ENCODE measurements around the gene PSMD12. TPM values are rescaled to one million over a fixed set of nuclear protein-coding genes. Genes with fewer than 3 reads are reported as not detected.

The PSMD12 gene
- total RNA-seq, 2 experiments from 2014 or later: 15.0 to 62.8 TPM

DNA sequence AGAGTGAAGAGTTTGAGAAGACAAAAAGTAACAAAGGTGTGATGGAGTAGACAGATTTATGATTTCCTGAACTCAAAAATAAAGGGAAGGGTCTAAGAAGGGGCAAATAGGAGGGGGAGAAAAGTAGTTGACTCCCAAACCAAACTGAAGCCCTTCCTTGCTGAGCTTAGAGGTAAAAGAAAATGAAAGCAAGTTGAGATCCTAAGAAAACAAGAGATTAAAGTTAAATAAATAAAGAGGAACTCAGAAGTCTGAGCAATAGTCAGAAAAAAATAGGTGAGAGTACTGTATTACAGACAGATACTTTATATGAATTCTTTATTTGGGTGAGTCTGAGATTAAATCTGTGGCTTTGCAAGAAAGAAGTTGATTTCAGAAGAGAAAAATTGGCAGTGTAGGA, 3.3 kb upstream of the PSMD12 start:
- Histone ChIP-seq H2AFZ (ENCODE audit: low read length) (no peak overlapping the region; the same call in 1 of the 2 replicates), H3K4me2 (ENCODE audit: low read length) (no peak overlapping the region), H3K4me3 (ENCODE audit: low read depth, low read length, poor library complexity, severe bottlenecking) (no peak overlapping the region), H4K20me1 (ENCODE audit: insufficient read depth, low read length) (peaks cover 8% of the 10 kb centered on the region; the same call in 1 of the 2 replicates), H3K27ac (ENCODE audit: low read depth, low read length, poor library complexity, severe bottlenecking) (no peak overlapping the region), H3K4me1 (ENCODE audit: insufficient read depth, low read length, poor library complexity, severe bottlenecking) (peaks cover 20% of the 10 kb centered on the region), H3K79me2 (ENCODE audit: insufficient read depth, low read depth, low read length) (peaks cover 18% of the 10 kb centered on the region), H3K9me2 (ENCODE audit: insufficient read depth, low read length) (no peaks in the 10 kb centered on the region), H3K36me3 (ENCODE audit: insufficient read depth, low read length) (peaks cover under 1% of the 10 kb centered on the region; the same call in 1 of the 2 replicates), H3K9me3 (ENCODE audit: low read length) (no peaks in the 10 kb centered on the region)
- POLR2A ChIA-PET: interaction anchor here (0.6 to 1.5 kb wide), 2 partner anchors 9 to 202 kb away, joined by 3 read pairs; no protein-coding TSS in a partner anchor
- TF ChIP-seq, protein P1, sequence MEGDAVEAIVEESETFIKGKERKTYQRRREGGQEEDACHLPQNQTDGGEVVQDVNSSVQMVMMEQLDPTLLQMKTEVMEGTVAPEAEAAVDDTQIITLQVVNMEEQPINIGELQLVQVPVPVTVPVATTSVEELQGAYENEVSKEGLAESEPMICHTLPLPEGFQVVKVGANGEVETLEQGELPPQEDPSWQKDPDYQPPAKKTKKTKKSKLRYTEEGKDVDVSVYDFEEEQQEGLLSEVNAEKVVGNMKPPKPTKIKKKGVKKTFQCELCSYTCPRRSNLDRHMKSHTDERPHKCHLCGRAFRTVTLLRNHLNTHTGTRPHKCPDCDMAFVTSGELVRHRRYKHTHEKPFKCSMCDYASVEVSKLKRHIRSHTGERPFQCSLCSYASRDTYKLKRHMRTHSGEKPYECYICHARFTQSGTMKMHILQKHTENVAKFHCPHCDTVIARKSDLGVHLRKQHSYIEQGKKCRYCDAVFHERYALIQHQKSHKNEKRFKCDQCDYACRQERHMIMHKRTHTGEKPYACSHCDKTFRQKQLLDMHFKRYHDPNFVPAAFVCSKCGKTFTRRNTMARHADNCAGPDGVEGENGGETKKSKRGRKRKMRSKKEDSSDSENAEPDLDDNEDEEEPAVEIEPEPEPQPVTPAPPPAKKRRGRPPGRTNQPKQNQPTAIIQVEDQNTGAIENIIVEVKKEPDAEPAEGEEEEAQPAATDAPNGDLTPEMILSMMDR (conservative IDR thresholded peaks at IDR 0.05; ENCODE audit: low read length): no peak
- TF ChIP-seq EZH2phosphoT487 (IDR thresholded peaks at IDR 0.05; ENCODE audit: borderline replicate concordance, low read depth, low read length): no peak
- intact Hi-C loops (cut with micrococcal nuclease; ENCODE audit: unreplicated experiment): loop anchor here (10.0 kb wide), 1 partner anchor 655 kb away; no protein-coding TSS in a partner anchor
- CTCF ChIA-PET (ENCODE audit: unreplicated experiment): no interaction called here
- no peak for DNase-seq (ENCODE audit: low spot score)
- no TSS peak for BruUV-seq (replicated peaks)

DNA sequence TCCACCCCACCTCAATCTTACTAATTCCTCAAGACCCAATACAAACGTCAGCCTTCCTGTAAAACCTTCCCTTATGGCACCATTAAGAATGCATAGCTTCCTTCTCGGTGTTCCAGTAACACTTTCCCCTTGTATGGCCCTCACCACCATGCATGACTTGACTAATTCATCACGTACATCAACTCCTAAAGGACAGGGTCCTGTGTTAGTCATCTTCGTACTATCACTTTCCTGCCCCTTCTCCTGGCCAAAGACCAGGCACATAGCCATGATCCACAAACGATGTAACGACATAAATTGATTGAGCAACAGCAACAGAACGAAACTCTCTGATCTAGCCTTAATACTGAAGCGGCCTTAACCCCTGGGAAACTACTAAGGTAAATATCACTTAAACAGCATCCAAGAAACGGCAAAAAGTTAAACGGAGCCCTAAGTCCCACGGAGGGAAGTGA, 612 bp downstream of the PSMD12 start:
- peak overlapping the region; percentile 73 for H3K4me2 ChIP-seq (ENCODE audit: low read length)
- peaks cover 55% of the 10 kb centered on the region for H3K79me2 ChIP-seq (ENCODE audit: insufficient read depth, low read depth, low read length)
- no TSS peak for BruUV-seq (replicated peaks)
- H3K36me3 ChIP-seq (ENCODE audit: insufficient read depth, low read length): peaks cover 28% of the 10 kb centered on the region
- intact Hi-C loops (cut with micrococcal nuclease; ENCODE audit: unreplicated experiment): no loop called here
- peak overlapping the region; percentile 50 for H3K27ac ChIP-seq (ENCODE audit: low read depth, low read length, poor library complexity, severe bottlenecking)
- H3K9me2 ChIP-seq (ENCODE audit: insufficient read depth, low read length): no peaks in the 10 kb centered on the region
- DNase-seq (ENCODE audit: low spot score): peak; percentile 41
- peaks cover 16% of the 10 kb centered on the region; the same call in 1 of the 2 replicates for H4K20me1 ChIP-seq (ENCODE audit: insufficient read depth, low read length)
- ChIA-PET CTCF (ENCODE audit: unreplicated experiment) (no interaction called here), POLR2A (interaction anchor here (0.6 to 1.4 kb wide), 3 partner anchors 11 to 452 kb away, joined by 3 to 4 read pairs (median 3); no protein-coding TSS in a partner anchor)
- H3K4me3 ChIP-seq (ENCODE audit: low read depth, low read length, poor library complexity, severe bottlenecking): peak overlapping the region; percentile 90
- H2AFZ ChIP-seq (ENCODE audit: low read length): peak overlapping the region; percentile 98; the same call in 1 of the 2 replicates
- H3K9me3 ChIP-seq (ENCODE audit: low read length): no peaks in the 10 kb centered on the region
- peaks cover 33% of the 10 kb centered on the region for H3K4me1 ChIP-seq (ENCODE audit: insufficient read depth, low read length, poor library complexity, severe bottlenecking)
- no peak for TF ChIP-seq EZH2phosphoT487 (IDR thresholded peaks at IDR 0.05; ENCODE audit: borderline replicate concordance, low read depth, low read length)
- TF ChIP-seq, protein P1 (conservative IDR thresholded peaks at IDR 0.05; ENCODE audit: low read length): no peak
